ENCODE results near the gene FGF14.

DNA sequence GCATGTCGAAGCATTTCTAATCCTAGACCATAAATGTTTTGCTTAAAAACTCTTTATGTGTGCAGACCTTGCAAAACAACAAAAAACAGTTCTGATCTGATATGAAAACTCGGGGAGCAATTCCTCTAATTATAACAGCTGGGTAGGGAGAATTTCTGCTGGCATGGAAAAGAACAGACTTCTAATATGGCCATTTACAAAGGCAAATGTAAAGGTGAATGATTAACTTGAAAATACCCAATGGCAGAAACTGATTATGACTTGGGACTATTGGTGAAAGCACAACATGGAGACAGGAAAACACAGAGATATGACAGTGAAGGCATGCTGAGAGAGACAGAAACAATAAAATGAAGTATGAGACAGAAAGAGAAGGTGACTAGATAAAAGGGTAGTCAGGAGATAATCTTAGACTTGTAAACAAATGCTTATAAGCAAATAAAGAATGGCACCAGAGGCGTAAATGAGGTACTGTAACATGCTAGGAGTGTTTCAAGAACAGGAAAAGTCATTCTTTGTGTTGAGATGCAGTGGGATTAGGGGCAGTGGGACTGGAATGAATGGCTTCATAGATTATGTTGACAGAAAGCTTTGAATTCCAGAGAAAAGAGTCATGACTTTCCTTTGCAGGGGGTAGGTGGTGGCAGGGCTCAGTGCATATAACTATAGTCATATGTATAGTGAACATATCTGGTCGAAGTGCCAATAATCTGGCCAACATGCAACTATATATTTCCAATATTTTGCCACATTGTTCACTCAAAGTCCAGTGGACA, 556.4 kb downstream of the FGF14 start:
- TF ChIP-seq, protein P1, sequence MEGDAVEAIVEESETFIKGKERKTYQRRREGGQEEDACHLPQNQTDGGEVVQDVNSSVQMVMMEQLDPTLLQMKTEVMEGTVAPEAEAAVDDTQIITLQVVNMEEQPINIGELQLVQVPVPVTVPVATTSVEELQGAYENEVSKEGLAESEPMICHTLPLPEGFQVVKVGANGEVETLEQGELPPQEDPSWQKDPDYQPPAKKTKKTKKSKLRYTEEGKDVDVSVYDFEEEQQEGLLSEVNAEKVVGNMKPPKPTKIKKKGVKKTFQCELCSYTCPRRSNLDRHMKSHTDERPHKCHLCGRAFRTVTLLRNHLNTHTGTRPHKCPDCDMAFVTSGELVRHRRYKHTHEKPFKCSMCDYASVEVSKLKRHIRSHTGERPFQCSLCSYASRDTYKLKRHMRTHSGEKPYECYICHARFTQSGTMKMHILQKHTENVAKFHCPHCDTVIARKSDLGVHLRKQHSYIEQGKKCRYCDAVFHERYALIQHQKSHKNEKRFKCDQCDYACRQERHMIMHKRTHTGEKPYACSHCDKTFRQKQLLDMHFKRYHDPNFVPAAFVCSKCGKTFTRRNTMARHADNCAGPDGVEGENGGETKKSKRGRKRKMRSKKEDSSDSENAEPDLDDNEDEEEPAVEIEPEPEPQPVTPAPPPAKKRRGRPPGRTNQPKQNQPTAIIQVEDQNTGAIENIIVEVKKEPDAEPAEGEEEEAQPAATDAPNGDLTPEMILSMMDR (IDR thresholded peaks at IDR 0.05; ENCODE audit: low read depth, low read length, poor library complexity, severe bottlenecking), result no peak
- no peak for TF ChIP-seq EZH2phosphoT487 (IDR thresholded peaks at IDR 0.05; ENCODE audit: borderline replicate concordance, low read length)

Data from DOHH2 (cell line).